IMR-90 (cell line): Measurements from ENCODE around the gene KLHL17. TPM values are rescaled to one million over a fixed set of nuclear protein-coding genes. Genes with fewer than 3 reads are reported as not detected.

Experiments used
- ATAC-seq: fragments of 200-7000 bp; cut with Tn5 transposase; 2 replicates; pipeline ENCODE4 v1.9.1; 2020; ENCODE audit warnings: low read depth, mild to moderate bottlenecking, moderate library complexity
- BruUV-seq: library from RNA; stranded (reverse); fragments of 400-500 nt; replicated peaks from 2 replicates; lab custom pipeline; 2021; lab: Mats Ljungman, UMichigan
- CTCF ChIA-PET: fragments of 300-600 bp; formaldehyde crosslinking; extraction: SDS; loops from one replicate; lab custom pipeline; 2021; ENCODE audit warnings: antibody characterized with exemption; lab: Yijun Ruan, JAX
- POLR2A ChIA-PET: fragments of 300-600 bp; sonication (Branson Sonifier 250); formaldehyde crosslinking; loops from one replicate; lab custom pipeline; 2022; ENCODE audit warnings: antibody characterized with exemption; ENCODE audit not compliant: unreplicated experiment; lab: Charles Lee
- DNase-seq: peaks from one replicate; pipeline ENCODE4 v3.0.0; 2013
- H2AFZ ChIP-seq: replicated peaks from 2 replicates; pipeline ENCODE3; 2013; ENCODE audit warnings: low read length, mild to moderate bottlenecking; ENCODE audit not compliant: poor library complexity
- H2AK5ac ChIP-seq: 2 replicates; pipeline ENCODE4 v1.6.1; 2013; ENCODE audit warnings: low read depth, low read length, inconsistent platforms
- H2AK9ac ChIP-seq: replicated peaks from 2 replicates; pipeline ENCODE3; 2013; ENCODE audit warnings: mild to moderate bottlenecking, low read depth, low read length, moderate library complexity; ENCODE audit not compliant: poor library complexity
- H2BK120ac ChIP-seq: 2 replicates; pipeline ENCODE4 v1.6.1; 2013; ENCODE audit warnings: low read depth, low read length, inconsistent platforms
- H2BK15ac ChIP-seq: 3 replicates; pipeline ENCODE4 v1.6.1; 2013; ENCODE audit warnings: low read depth, low read length, inconsistent platforms
- H2BK20ac ChIP-seq: 2 replicates; pipeline ENCODE4 v1.6.1; 2013; ENCODE audit warnings: low read depth, mild to moderate bottlenecking, inconsistent platforms, low read length, moderate library complexity
- H2BK5ac ChIP-seq: 2 replicates; pipeline ENCODE4 v1.6.1; 2013; ENCODE audit warnings: mild to moderate bottlenecking, low read depth, low read length, inconsistent platforms; ENCODE audit not compliant: poor library complexity, severe bottlenecking
- H3K14ac ChIP-seq: replicated peaks from 2 replicates; pipeline ENCODE4 v1.6.1; 2013; ENCODE audit warnings: low read depth, low read length, inconsistent platforms
- H3K18ac ChIP-seq: 2 replicates; pipeline ENCODE4 v1.6.1; 2013; ENCODE audit warnings: low read depth, low read length, control low read depth
- H3K23ac ChIP-seq: 2 replicates; pipeline ENCODE4 v1.6.1; 2013; ENCODE audit warnings: low read depth, low read length, inconsistent platforms
- H3K27ac ChIP-seq: 2 replicates; pipeline ENCODE4 v1.5.1; 2013; ENCODE audit warnings: mild to moderate bottlenecking, control low read depth, low read length; ENCODE audit not compliant: insufficient read depth
- H3K27me3 ChIP-seq: 2 replicates; pipeline ENCODE4 v1.6.1; 2013; ENCODE audit warnings: low read length; ENCODE audit not compliant: control insufficient read depth, insufficient read depth
- H3K36me3 ChIP-seq: 2 replicates; pipeline ENCODE4 v1.6.1; 2013; ENCODE audit warnings: low read length, mixed read lengths; ENCODE audit not compliant: control insufficient read depth, insufficient read depth
- H3K4ac ChIP-seq: 2 replicates; pipeline ENCODE4 v1.6.1; 2013; ENCODE audit warnings: low read depth, low read length, inconsistent platforms
- H3K4me1 ChIP-seq: 2 replicates; pipeline ENCODE4 v1.6.1; 2013; ENCODE audit warnings: low read length, mixed read lengths; ENCODE audit not compliant: control insufficient read depth, insufficient read depth
- H3K4me2 ChIP-seq: 2 replicates; pipeline ENCODE4 v1.6.1; 2013; ENCODE audit warnings: low read depth, mild to moderate bottlenecking, control low read depth, low read length, moderate library complexity
- H3K4me3 ChIP-seq: 2 replicates; pipeline ENCODE4 v1.5.1; 2013; ENCODE audit warnings: low read depth, mild to moderate bottlenecking, control low read depth, low read length, moderate library complexity; ENCODE audit not compliant: insufficient read depth
- H3K56ac ChIP-seq: 2 replicates; pipeline ENCODE4 v1.6.1; 2013; ENCODE audit warnings: low read length, inconsistent platforms; ENCODE audit not compliant: insufficient read depth; ENCODE audit errors: extremely low read depth
- H3K79me1 ChIP-seq, 2 experiments: 2 replicates each; pipeline ENCODE4 v1.6.1; 2013; ENCODE audit warnings: low read length in 2 of 2, inconsistent platforms in 1 of 2, low read depth in 1 of 2
- H3K9ac ChIP-seq: 2 replicates; pipeline ENCODE4 v1.6.1; 2013; ENCODE audit warnings: low read depth, low read length, control low read depth
- H3K9me1 ChIP-seq: 2 replicates; pipeline ENCODE4 v1.6.1; 2013; ENCODE audit warnings: low read length, inconsistent platforms; ENCODE audit not compliant: insufficient read depth
- H3K9me3 ChIP-seq: 2 replicates; pipeline ENCODE4 v1.6.1; 2013; ENCODE audit warnings: low read length; ENCODE audit not compliant: control insufficient read depth, insufficient read depth
- H4K20me1 ChIP-seq: 2 replicates; pipeline ENCODE4 v1.6.1; 2013; ENCODE audit warnings: low read length, inconsistent platforms; ENCODE audit not compliant: insufficient read depth
- H4K5ac ChIP-seq: 2 replicates; pipeline ENCODE4 v1.6.1; 2013; ENCODE audit warnings: mild to moderate bottlenecking, low read depth, low read length, control low read depth
- H4K8ac ChIP-seq, 2 experiments: 2 replicates each; pipeline ENCODE4 v1.6.1; 2013; ENCODE audit warnings: low read depth in 2 of 2, low read length in 2 of 2, control low read depth in 1 of 2, inconsistent platforms in 1 of 2
- H4K91ac ChIP-seq: 2 replicates; pipeline ENCODE4 v1.6.1; 2013; ENCODE audit warnings: low read depth, low read length, inconsistent platforms; ENCODE audit not compliant: insufficient read depth
- BHLHE40 ChIP-seq: fragments of 150-350 bp; IDR thresholded peaks from 2 replicates; pipeline ENCODE4 v1.6.1; 2016; ENCODE audit warnings: mild to moderate bottlenecking, low read depth, low read length
- CEBPB ChIP-seq: IDR thresholded peaks from 2 replicates; pipeline ENCODE4 v1.6.1; 2012; ENCODE audit warnings: low read depth, low read length, improper control_type of control experiment
- CHD1 ChIP-seq: IDR thresholded peaks from 2 replicates; pipeline ENCODE4 v1.6.1; 2012; ENCODE audit warnings: low read depth, low read length, improper control_type of control experiment
- CTCF ChIP-seq: conservative IDR thresholded peaks from 2 replicates; pipeline ENCODE4 v1.5.1; 2012; ENCODE audit warnings: mild to moderate bottlenecking, low read depth, low read length, improper control_type of control experiment
- FOS ChIP-seq: fragments of 150-350 bp; IDR thresholded peaks from 2 replicates; pipeline ENCODE4 v1.6.1; 2016; ENCODE audit warnings: low read depth, low read length
- MAFK ChIP-seq: IDR thresholded peaks from 2 replicates; pipeline ENCODE4 v1.6.1; 2012; ENCODE audit warnings: low read depth, low read length, improper control_type of control experiment
- MAZ ChIP-seq: IDR thresholded peaks from 2 replicates; pipeline ENCODE4 v1.6.1; 2012; ENCODE audit warnings: low read depth, mild to moderate bottlenecking, low read length, improper control_type of control experiment, moderate library complexity, borderline replicate concordance
- MXI1 ChIP-seq: IDR thresholded peaks from 2 replicates; pipeline ENCODE4 v1.6.1; 2012; ENCODE audit warnings: low read depth, mild to moderate bottlenecking, low read length, moderate library complexity, borderline replicate concordance
- NFE2L2 ChIP-seq: fragments of 150-350 bp; IDR thresholded peaks from 2 replicates; pipeline ENCODE4 v1.6.1; 2016; ENCODE audit warnings: low read depth, mild to moderate bottlenecking, low read length
- POLR2A ChIP-seq: IDR thresholded peaks from 2 replicates; pipeline ENCODE4 v1.6.1; 2012; ENCODE audit warnings: mild to moderate bottlenecking, low read depth, low read length
- RAD21 ChIP-seq: IDR thresholded peaks from 2 replicates; pipeline ENCODE4 v1.6.1; 2012; ENCODE audit warnings: low read length, improper control_type of control experiment
- RFX5 ChIP-seq: IDR thresholded peaks from 2 replicates; pipeline ENCODE4 v1.8.0; 2012; ENCODE audit warnings: low read depth, mild to moderate bottlenecking, low read length, moderate library complexity
- SMC3 ChIP-seq: fragments of 150-350 bp; IDR thresholded peaks from 2 replicates; pipeline ENCODE4 v1.6.1; 2016; ENCODE audit warnings: low read depth, mild to moderate bottlenecking, antibody characterized with exemption, low read length, moderate library complexity
- WGBS, 2 experiments: methylation state at CpG; one replicate each; pipeline versions ENCODE4 v1.1.5 to v1.1.7; 2013; ENCODE audit warnings: missing lambda C conversion rate in 2 of 2; ENCODE audit not compliant: insufficient read length in 1 of 2; ENCODE audit errors: extremely low coverage in 2 of 2; 5-methylcytosine and 5-hydroxymethylcytosine counted together
- dilution Hi-C: fragments of 300-500 bp; cut with HindIII; formaldehyde crosslinking; loops from one replicate; pipeline ENCODE4 v1.14.3; 2018; ENCODE audit warnings: low sequenced_read_pairs; ENCODE audit not compliant: unreplicated experiment
- in situ Hi-C: fragments of 300-500 bp; cut with MboI; formaldehyde crosslinking; loops from 3 replicates; pipeline ENCODE4 v1.14.3; 2019; ENCODE audit warnings: low sequenced_read_pairs, inconsistent platforms, mixed read lengths
- intact Hi-C: fragments of 100-400 bp; cut with micrococcal nuclease; formaldehyde crosslinking; loops from 2 replicates; pipeline ENCODE4 v1.10.0; 2022
- polyA plus RNA-seq, 3 experiments: library from polyadenylated mRNA; depleted of rRNA; stranded (reverse); fragments of >200 nt; gene quantifications; 2 replicates each; pipeline ENCODE4 v1.2.3, GENCODE V29; 2012; ENCODE audit warnings: low replicate concordance in 1 of 3
- total RNA-seq: library from RNA; depleted of rRNA; stranded (reverse); fragments of >200 nt; gene quantifications from 2 replicates; pipeline ENCODE4 v1.2.3, GENCODE V29; 2012
- TF ChIP-seq, protein P1 (sequence below): fragments of 150-350 bp; IDR thresholded peaks from 2 replicates; pipeline ENCODE4 v1.6.1; 2016; ENCODE audit warnings: low read depth, mild to moderate bottlenecking, low read length, moderate library complexity, borderline replicate concordance
- TF ChIP-seq, protein P2 (sequence below): fragments of 150-350 bp; IDR thresholded peaks from 2 replicates; pipeline ENCODE4 v1.6.1; 2017; ENCODE audit warnings: mild to moderate bottlenecking, antibody characterized with exemption, low read length, low read depth

Gene KLHL17
- total and polyA plus RNA-seq, 2 of the 4 experiments (the other 2 are of a cell fraction): 3.4 to 41.0 TPM

GRCh38 chr1:983798-984475 is 23.6 kb downstream of the KLHL17 start:
- no peak overlapping the region for H2AK9ac ChIP-seq
- H2AFZ ChIP-seq: peak overlapping the region; percentile 87
- H3K79me1 ChIP-seq: no peaks in the 10 kb centered on the region
- no peak overlapping the region for H2BK20ac ChIP-seq
- no TSS peak for BruUV-seq
- H3K27ac ChIP-seq: no peak overlapping the region
- no peak overlapping the region for H3K4me3 ChIP-seq
- no peak overlapping the region for H2BK5ac ChIP-seq
- H2BK120ac ChIP-seq: no peak overlapping the region
- no peak overlapping the region for H4K8ac ChIP-seq
- no peak overlapping the region for H3K23ac ChIP-seq
- H3K4me1 ChIP-seq: no peaks in the 10 kb centered on the region
- POLR2A ChIA-PET: no interaction called here
- H2AK5ac ChIP-seq: peak overlapping the region; percentile 13; the same call in 1 of the 2 replicates
- peak overlapping the region; percentile 71; the same call in 1 of the 2 replicates for H3K4me2 ChIP-seq
- WGBS, 2 experiments: 14% methylated on average over 7 of the region's 29 CpGs; no CpG with 5 or more reads in 1 of the 2 experiments
- H3K9me1 ChIP-seq: no peaks in the 10 kb centered on the region
- no peak overlapping the region for H2BK15ac ChIP-seq
- H3K4ac ChIP-seq: no peak overlapping the region
- no peak overlapping the region for H3K18ac ChIP-seq
- no peak overlapping the region for H4K91ac ChIP-seq
- intact Hi-C loops: loop anchor here (1.0 to 5.0 kb wide), 2 partner anchors 79 to 248 kb away; partner anchors contain the start of genes B3GALT6 and SDF4
- peaks cover 5% of the 10 kb centered on the region; the same call in 1 of the 2 replicates for H3K27me3 ChIP-seq
- CTCF ChIA-PET: interaction anchor here (0.7 to 1.5 kb wide), 7 partner anchors 9 to 79 kb away, joined by 3 to 9 read pairs (median 4); partner anchors contain the start of gene HES4
- H3K14ac ChIP-seq: no peak overlapping the region
- H3K9ac ChIP-seq: no peak overlapping the region
- no peaks in the 10 kb centered on the region for H3K36me3 ChIP-seq
- DNase-seq: no peak
- peak; percentile 97 for ATAC-seq
- in situ Hi-C loops: no loop called here
- H4K20me1 ChIP-seq: no peaks in the 10 kb centered on the region; the same call in 1 of the 2 replicates
- dilution Hi-C loops: no loop called here
- H3K9me3 ChIP-seq: no peaks in the 10 kb centered on the region
- H3K56ac ChIP-seq: no peak overlapping the region
- no peak overlapping the region for H4K5ac ChIP-seq
- TF ChIP-seq MAZ (peak; percentile 17; the same call in 1 of the 2 replicates), CEBPB (no peak), CHD1 (no peak), RFX5 (no peak), BHLHE40 (no peak), POLR2A (peak; percentile 37; the same call in 1 of the 2 replicates), CTCF (peak; percentile 67), MXI1 (no peak), FOS (no peak), NFE2L2 (no peak), MAFK (no peak), RAD21 (peak; percentile 71), SMC3 (peak; percentile 40)
- TF ChIP-seq, protein P1, sequence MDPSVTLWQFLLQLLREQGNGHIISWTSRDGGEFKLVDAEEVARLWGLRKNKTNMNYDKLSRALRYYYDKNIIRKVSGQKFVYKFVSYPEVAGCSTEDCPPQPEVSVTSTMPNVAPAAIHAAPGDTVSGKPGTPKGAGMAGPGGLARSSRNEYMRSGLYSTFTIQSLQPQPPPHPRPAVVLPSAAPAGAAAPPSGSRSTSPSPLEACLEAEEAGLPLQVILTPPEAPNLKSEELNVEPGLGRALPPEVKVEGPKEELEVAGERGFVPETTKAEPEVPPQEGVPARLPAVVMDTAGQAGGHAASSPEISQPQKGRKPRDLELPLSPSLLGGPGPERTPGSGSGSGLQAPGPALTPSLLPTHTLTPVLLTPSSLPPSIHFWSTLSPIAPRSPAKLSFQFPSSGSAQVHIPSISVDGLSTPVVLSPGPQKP: no peak
- TF ChIP-seq, protein P2, sequence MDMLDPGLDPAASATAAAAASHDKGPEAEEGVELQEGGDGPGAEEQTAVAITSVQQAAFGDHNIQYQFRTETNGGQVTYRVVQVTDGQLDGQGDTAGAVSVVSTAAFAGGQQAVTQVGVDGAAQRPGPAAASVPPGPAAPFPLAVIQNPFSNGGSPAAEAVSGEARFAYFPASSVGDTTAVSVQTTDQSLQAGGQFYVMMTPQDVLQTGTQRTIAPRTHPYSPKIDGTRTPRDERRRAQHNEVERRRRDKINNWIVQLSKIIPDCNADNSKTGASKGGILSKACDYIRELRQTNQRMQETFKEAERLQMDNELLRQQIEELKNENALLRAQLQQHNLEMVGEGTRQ: no peak
